ENCODE results near the gene AURKAIP1. TPM values are rescaled to one million over a fixed set of nuclear protein-coding genes. Genes with fewer than 3 reads are reported as not detected.

Gene AURKAIP1
- total RNA-seq, 1 experiment from 2014 or later = 177 TPM

- Histone ChIP-seq H3K9me3 (replicated peaks) (no peaks in the 10 kb centered on the region), H3K27me3 (no peaks in the 10 kb centered on the region), H3K36me3 (peaks cover 62% of the 10 kb centered on the region), H3K4me3 (peak overlapping the region; percentile 89), H3K27ac (peak overlapping the region; percentile 52), H3K4me1 (peaks cover 14% of the 10 kb centered on the region)
- peak in 1 of 2 experiments; percentile 45 for DNase-seq
Observed at GRCh38 chr1:1399872-1400575, 25.0 kb upstream of the AURKAIP1 start.

GRCh38 chr1:1399187-1399871 lies 24.3 kb upstream of the AURKAIP1 start, which contains the start of gene CCNL2:
CCNL2 (minus strand) TSS chr1:1399335; CDS start chr1:1399306, 29 bp downstream.
- H3K4me1 ChIP-seq = peaks cover 14% of the 10 kb centered on the region
- H3K9me3 ChIP-seq (replicated peaks) = no peaks in the 10 kb centered on the region
- H3K27ac ChIP-seq = peak within 1 kb of the TSS; percentile 52
- no peaks in the 10 kb centered on the region for H3K27me3 ChIP-seq
- peaks cover 60% of the 10 kb centered on the region for H3K36me3 ChIP-seq
- H3K4me3 ChIP-seq = peak within 1 kb of the TSS; percentile 89
- peak; percentile 99 to 100 for DNase-seq

GRCh38 chr1:1398677-1399186 lies 23.7 kb upstream of the AURKAIP1 start:
- H3K27me3 ChIP-seq = no peaks in the 10 kb centered on the region
- no peaks in the 10 kb centered on the region for H3K9me3 ChIP-seq (replicated peaks)
- H3K4me1 ChIP-seq = peaks cover 14% of the 10 kb centered on the region
- peaks cover 65% of the 10 kb centered on the region for H3K36me3 ChIP-seq
- no peak for DNase-seq
- peak overlapping the region; percentile 89 for H3K4me3 ChIP-seq
- peak overlapping the region; percentile 39; the same call in 1 of the 2 replicates for H3K27ac ChIP-seq

GRCh38 chr1:1397839-1398523 lies 23.0 kb upstream of the AURKAIP1 start:
- H3K27me3 ChIP-seq = no peaks in the 10 kb centered on the region
- no peak for DNase-seq
- H3K9me3 ChIP-seq (replicated peaks) = no peaks in the 10 kb centered on the region
- H3K27ac ChIP-seq = no peak overlapping the region
- peak overlapping the region; percentile 89 for H3K4me3 ChIP-seq
- H3K4me1 ChIP-seq = peaks cover 14% of the 10 kb centered on the region
- peaks cover 69% of the 10 kb centered on the region for H3K36me3 ChIP-seq

- H3K9me3 ChIP-seq (replicated peaks) = no peaks in the 10 kb centered on the region
- no peaks in the 10 kb centered on the region for H3K27me3 ChIP-seq
- no peak overlapping the region for H3K27ac ChIP-seq
- no peak overlapping the region for H3K4me3 ChIP-seq
- peaks cover 7% of the 10 kb centered on the region; the same call in 1 of the 2 replicates for H3K4me1 ChIP-seq
- no peak for DNase-seq
- peaks cover 72% of the 10 kb centered on the region for H3K36me3 ChIP-seq
Observed at GRCh38 chr1:1395166-1395565, 20.2 kb upstream of the AURKAIP1 start.

- H3K4me3 ChIP-seq = no peak overlapping the region
- no peaks in the 10 kb centered on the region for H3K27me3 ChIP-seq
- H3K9me3 ChIP-seq (replicated peaks) = no peaks in the 10 kb centered on the region
- peaks cover 7% of the 10 kb centered on the region; the same call in 1 of the 2 replicates for H3K4me1 ChIP-seq
- peaks cover 82% of the 10 kb centered on the region for H3K36me3 ChIP-seq
- no peak for DNase-seq
- no peak overlapping the region for H3K27ac ChIP-seq
Observed at GRCh38 chr1:1394116-1394515, 19.1 kb upstream of the AURKAIP1 start.

- no peaks in the 10 kb centered on the region for H3K27me3 ChIP-seq
- peaks cover 7% of the 10 kb centered on the region; the same call in 1 of the 2 replicates for H3K4me1 ChIP-seq
- H3K27ac ChIP-seq = no peak overlapping the region
- peaks cover 89% of the 10 kb centered on the region for H3K36me3 ChIP-seq
- H3K9me3 ChIP-seq (replicated peaks) = no peaks in the 10 kb centered on the region
- H3K4me3 ChIP-seq = no peak overlapping the region
- DNase-seq = no peak
Observed at GRCh38 chr1:1393428-1393827, 18.4 kb upstream of the AURKAIP1 start.

GRCh38 chr1:1393014-1393413 lies 18.0 kb upstream of the AURKAIP1 start:
- H3K27me3 ChIP-seq = no peaks in the 10 kb centered on the region
- no peak overlapping the region for H3K4me3 ChIP-seq
- no peaks in the 10 kb centered on the region for H3K9me3 ChIP-seq (replicated peaks)
- H3K27ac ChIP-seq = no peak overlapping the region
- H3K4me1 ChIP-seq = peaks cover 5% of the 10 kb centered on the region; the same call in 1 of the 2 replicates
- DNase-seq = no peak
- peaks cover 92% of the 10 kb centered on the region for H3K36me3 ChIP-seq

- Histone ChIP-seq H3K4me3 (no peak overlapping the region), H3K36me3 (peaks cover 95% of the 10 kb centered on the region)
Observed at GRCh38 chr1:1391225-1391624, 16.2 kb upstream of the AURKAIP1 start.

GRCh38 chr1:1390675-1391074 lies 15.7 kb upstream of the AURKAIP1 start:
- peaks cover 98% of the 10 kb centered on the region for H3K36me3 ChIP-seq
- no peak for DNase-seq
- no peaks in the 10 kb centered on the region; the same call in 1 of the 2 replicates for H3K4me1 ChIP-seq

More at GRCh38 chr1:1391225-1391624, 16.2 kb upstream of the AURKAIP1 start:
- H3K4me1 ChIP-seq = no peaks in the 10 kb centered on the region; the same call in 1 of the 2 replicates
- no peaks in the 10 kb centered on the region for H3K9me3 ChIP-seq (replicated peaks)
- no peaks in the 10 kb centered on the region for H3K27me3 ChIP-seq
- no peak for DNase-seq
- H3K27ac ChIP-seq = no peak overlapping the region

GRCh38 chr1:1388078-1388472 lies 13.1 kb upstream of the AURKAIP1 start:
- no peak overlapping the region for H3K27ac ChIP-seq
- no peak for DNase-seq
- H3K4me1 ChIP-seq = no peaks in the 10 kb centered on the region; the same call in 1 of the 2 replicates
- no peak overlapping the region for H3K4me3 ChIP-seq
- H3K36me3 ChIP-seq = peaks cover 90% of the 10 kb centered on the region
- H3K27me3 ChIP-seq = no peaks in the 10 kb centered on the region
- peaks cover 4% of the 10 kb centered on the region for H3K9me3 ChIP-seq (replicated peaks)

More at GRCh38 chr1:1390675-1391074, 15.7 kb upstream of the AURKAIP1 start:
- Histone ChIP-seq H3K9me3 (replicated peaks) (no peaks in the 10 kb centered on the region; the same call in 1 of the 2 replicates), H3K27ac (no peak overlapping the region), H3K4me3 (no peak overlapping the region), H3K27me3 (no peaks in the 10 kb centered on the region)

GRCh38 chr1:1387098-1388077 lies 12.4 kb upstream of the AURKAIP1 start:
- Histone ChIP-seq H3K27me3 (no peaks in the 10 kb centered on the region), H3K4me3 (no peak overlapping the region), H3K4me1 (no peaks in the 10 kb centered on the region; the same call in 1 of the 2 replicates), H3K27ac (no peak overlapping the region), H3K36me3 (peaks cover 84% of the 10 kb centered on the region), H3K9me3 (replicated peaks) (peaks cover 4% of the 10 kb centered on the region)
- no peak for DNase-seq

- Histone ChIP-seq H3K4me3 (no peak overlapping the region), H3K4me1 (no peaks in the 10 kb centered on the region; the same call in 1 of the 2 replicates), H3K36me3 (peaks cover 69% of the 10 kb centered on the region), H3K27me3 (no peaks in the 10 kb centered on the region), H3K27ac (no peak overlapping the region), H3K9me3 (replicated peaks) (peaks cover 4% of the 10 kb centered on the region)
- no peak for DNase-seq
Observed at GRCh38 chr1:1385931-1386330, 10.9 kb upstream of the AURKAIP1 start.
